Endometrium (tissue), 2 donors: ENCODE measurements around the gene HOXA6.

Experiments used
- FAIRE-seq: peaks from 2 replicates; lab custom pipeline; 2012; peaks lifted over from hg19 to GRCh38; lab: Jason Lieb, UNC
- donor health status: control.
- donor health status: control.

The HOXA6 gene

GRCh38 chr7:27161214-27161720, 13.7 kb upstream of the HOXA6 start:
- no peak for FAIRE-seq

- FAIRE-seq, result peak; percentile 58
Measured at GRCh38 chr7:27160546-27161213, 13.1 kb upstream of the HOXA6 start.

- FAIRE-seq, result no peak
Measured at GRCh38 chr7:27160145-27160545, 12.6 kb upstream of the HOXA6 start.

GRCh38 chr7:27159266-27160144, 11.9 kb upstream of the HOXA6 start:
- FAIRE-seq, result no peak

GRCh38 chr7:27158436-27159265, 11.1 kb upstream of the HOXA6 start:
- no peak for FAIRE-seq

GRCh38 chr7:27157702-27158431, 10.3 kb upstream of the HOXA6 start:
- no peak for FAIRE-seq

- no peak for FAIRE-seq
Measured at GRCh38 chr7:27156916-27157701, 9.5 kb upstream of the HOXA6 start.

GRCh38 chr7:27156508-27156898, 8.9 kb upstream of the HOXA6 start, which contains the start of gene HOXA7:
Gene HOXA7 (minus strand): TSS chr7:27156675. CDS start chr7:27156545, 130 bp downstream.
- FAIRE-seq, result no peak

GRCh38 chr7:27155816-27156507, 8.4 kb upstream of the HOXA6 start:
- FAIRE-seq, result no peak

- FAIRE-seq, result no peak
Measured at GRCh38 chr7:27154901-27155815, 7.6 kb upstream of the HOXA6 start.

GRCh38 chr7:27154369-27154768, 6.8 kb upstream of the HOXA6 start:
- FAIRE-seq, result no peak

GRCh38 chr7:27153526-27153925, 6.0 kb upstream of the HOXA6 start:
- FAIRE-seq, result no peak

GRCh38 chr7:27152816-27153442, 5.4 kb upstream of the HOXA6 start:
- FAIRE-seq, result no peak

GRCh38 chr7:27151931-27152815, 4.6 kb upstream of the HOXA6 start, which contains the start of gene HOXA3:
Gene HOXA3 (minus strand): TSS chr7:27152583. CDS start chr7:27110640, 41,943 bp downstream.
- peak; percentile 92 for FAIRE-seq

GRCh38 chr7:27151341-27151930, 3.9 kb upstream of the HOXA6 start:
- no peak for FAIRE-seq

- FAIRE-seq, result no peak
Measured at GRCh38 chr7:27150568-27151340, 3.2 kb upstream of the HOXA6 start.
